GM12801 (cell line): Measurements from ENCODE around the gene SLC16A3.

Experiments
- TF ChIP-seq, protein P1 (sequence below): IDR thresholded peaks from one replicate; pipeline ENCODE4 v1.5.1; 2011; ENCODE audit warnings: control low read depth; ENCODE audit not compliant: insufficient read length; ENCODE audit errors: extremely low read depth

Gene SLC16A3

DNA sequence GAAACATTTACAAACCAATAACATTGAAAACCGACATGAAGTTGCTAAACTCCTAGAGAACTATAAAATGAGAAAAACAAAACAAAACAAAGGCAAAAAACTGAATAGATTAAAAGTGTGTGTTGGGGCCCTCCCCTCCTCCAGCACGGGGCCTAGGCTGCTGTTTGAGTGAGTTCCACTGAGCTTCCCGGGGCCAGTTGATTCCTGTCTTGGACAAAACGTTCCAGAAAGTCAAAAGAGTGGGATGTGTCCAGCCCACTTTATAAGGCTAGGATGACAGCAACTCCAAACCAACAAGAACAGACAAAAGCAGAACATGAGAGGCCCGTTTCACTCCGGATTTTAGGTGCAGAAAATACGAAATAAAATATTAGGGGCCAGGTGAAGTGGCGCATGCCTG is 56.3 kb downstream of the SLC16A3 start:
- TF ChIP-seq, protein P1, sequence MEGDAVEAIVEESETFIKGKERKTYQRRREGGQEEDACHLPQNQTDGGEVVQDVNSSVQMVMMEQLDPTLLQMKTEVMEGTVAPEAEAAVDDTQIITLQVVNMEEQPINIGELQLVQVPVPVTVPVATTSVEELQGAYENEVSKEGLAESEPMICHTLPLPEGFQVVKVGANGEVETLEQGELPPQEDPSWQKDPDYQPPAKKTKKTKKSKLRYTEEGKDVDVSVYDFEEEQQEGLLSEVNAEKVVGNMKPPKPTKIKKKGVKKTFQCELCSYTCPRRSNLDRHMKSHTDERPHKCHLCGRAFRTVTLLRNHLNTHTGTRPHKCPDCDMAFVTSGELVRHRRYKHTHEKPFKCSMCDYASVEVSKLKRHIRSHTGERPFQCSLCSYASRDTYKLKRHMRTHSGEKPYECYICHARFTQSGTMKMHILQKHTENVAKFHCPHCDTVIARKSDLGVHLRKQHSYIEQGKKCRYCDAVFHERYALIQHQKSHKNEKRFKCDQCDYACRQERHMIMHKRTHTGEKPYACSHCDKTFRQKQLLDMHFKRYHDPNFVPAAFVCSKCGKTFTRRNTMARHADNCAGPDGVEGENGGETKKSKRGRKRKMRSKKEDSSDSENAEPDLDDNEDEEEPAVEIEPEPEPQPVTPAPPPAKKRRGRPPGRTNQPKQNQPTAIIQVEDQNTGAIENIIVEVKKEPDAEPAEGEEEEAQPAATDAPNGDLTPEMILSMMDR, result no peak

DNA sequence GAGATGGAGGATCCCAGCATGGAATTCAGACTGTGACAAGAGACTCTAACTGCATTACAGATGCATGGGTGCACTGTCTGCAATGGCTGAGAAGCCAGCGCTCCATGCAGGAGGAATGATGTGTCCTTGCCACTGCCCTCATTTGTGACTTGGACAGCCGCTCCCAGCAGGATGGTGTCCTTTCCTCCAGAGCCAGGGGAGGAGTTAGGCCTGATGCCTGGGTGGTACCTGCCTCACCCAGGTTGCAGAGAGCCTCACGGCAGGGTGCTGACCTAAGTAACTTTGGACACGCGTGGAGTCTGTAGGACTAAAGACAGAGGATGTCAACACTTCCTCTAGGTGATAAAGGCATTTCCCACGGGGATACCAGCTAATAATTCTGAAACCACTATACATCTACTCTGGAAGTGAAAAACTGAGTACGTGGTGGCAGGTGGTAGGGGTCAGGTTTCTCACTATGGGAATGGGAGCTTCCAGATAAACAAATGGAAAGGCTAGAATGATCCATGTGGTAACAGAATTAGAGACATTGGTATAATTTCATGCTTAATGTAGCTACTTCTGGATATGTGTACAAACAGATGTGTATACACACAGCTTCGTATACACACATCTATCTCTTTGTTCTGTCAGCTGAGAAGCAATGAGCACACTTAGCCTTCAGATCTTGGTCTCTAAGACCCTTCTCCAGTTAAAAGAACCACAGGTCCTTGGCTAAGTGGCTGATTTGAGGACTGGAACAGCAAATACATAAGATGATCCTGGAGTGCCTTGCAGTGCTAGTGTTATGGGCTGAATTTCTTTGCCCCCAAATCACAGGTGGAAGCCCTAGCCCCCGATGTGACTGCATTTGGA is 58.4 kb downstream of the SLC16A3 start:
- TF ChIP-seq, protein P1, result no peak

DNA sequence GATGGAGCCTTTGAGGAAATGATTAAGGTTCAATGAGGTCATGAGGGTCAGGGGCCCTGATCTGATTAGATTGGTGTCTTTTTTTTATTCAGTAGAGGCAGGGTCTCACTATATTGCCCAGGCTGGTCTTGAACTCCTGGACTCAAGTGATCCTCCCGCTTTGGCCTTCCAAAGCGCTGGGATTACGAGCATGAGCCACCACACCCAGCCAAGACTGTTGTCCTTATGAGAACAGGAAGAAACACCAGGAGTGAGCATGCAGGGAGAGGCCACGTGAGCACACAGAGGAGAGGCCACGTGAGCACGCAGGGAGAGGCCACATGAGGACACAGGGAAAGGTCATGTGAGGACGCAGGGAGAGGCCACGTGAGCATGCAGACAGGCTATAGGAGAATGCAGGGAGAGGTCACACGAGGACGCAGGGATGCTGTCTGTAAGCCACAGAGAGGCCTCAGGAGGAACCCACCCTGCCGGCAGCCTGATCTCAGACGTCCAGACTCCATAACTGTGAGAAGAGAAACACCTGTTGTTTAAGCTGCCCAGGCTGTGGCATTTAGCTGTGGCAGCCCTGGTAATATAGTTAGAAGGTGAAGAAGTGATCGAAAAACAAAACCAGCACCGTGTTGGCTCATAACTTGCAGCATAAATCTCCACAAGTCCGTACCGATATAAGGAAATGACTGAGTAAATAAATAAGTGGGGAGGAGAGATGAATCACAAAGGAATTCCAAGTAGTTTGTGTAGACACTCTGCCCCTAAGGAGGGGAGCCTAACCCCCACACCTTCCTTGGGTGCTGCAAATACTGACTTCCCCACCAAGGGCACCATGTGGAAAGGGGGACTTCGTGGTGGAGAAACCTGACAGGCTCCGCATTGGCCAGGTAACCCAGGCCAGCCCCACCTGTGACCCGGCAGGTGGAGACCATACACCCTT is 59.3 kb downstream of the SLC16A3 start:
- TF ChIP-seq, protein P1, result no peak
